BJ (cell line): ENCODE measurements around the gene C10orf53. TPM values are rescaled to one million over a fixed set of nuclear protein-coding genes. Genes with fewer than 3 reads are reported as not detected.

Experiments used
- CTCF ChIA-PET: fragments of 350-600 bp; formaldehyde crosslinking; extraction: SDS; loops from one replicate; lab custom pipeline; 2021; ENCODE audit warnings: antibody characterized with exemption, inconsistent platforms; lab: Yijun Ruan, JAX
- POLR2A ChIA-PET: fragments of 300-600 bp; sonication (Branson Sonifier 250); formaldehyde crosslinking; extraction: SDS; loops from one replicate; lab custom pipeline; 2021; ENCODE audit warnings: antibody characterized with exemption; lab: Charles Lee
- DNase-seq: peaks from one replicate; pipeline ENCODE4 v3.0.0-alpha.2; 2011; ENCODE audit warnings: low read depth
- H3K27me3 ChIP-seq: 2 replicates; pipeline ENCODE4 v1.6.0; 2011; ENCODE audit warnings: low read length; ENCODE audit not compliant: control insufficient read depth, insufficient read depth
- H3K36me3 ChIP-seq: 2 replicates; pipeline ENCODE4 v1.5.1; 2011; ENCODE audit warnings: low read length; ENCODE audit not compliant: control insufficient read depth, insufficient read depth
- H3K4me3 ChIP-seq: 2 replicates; pipeline ENCODE4 v1.5.1; 2011; ENCODE audit warnings: low read depth, mild to moderate bottlenecking, control low read depth, low read length
- polyA plus RNA-seq: library from polyadenylated mRNA; depleted of rRNA; stranded (reverse); fragments of >200 nt; gene quantifications from 2 replicates; pipeline ENCODE4 v1.2.3, GENCODE V29; 2011
- TF ChIP-seq, protein P1 (sequence below): IDR thresholded peaks from 2 replicates; pipeline ENCODE4 v1.5.1; 2011; ENCODE audit warnings: low read depth, mild to moderate bottlenecking, control low read depth, inconsistent platforms, low read length, moderate library complexity; ENCODE audit not compliant: insufficient read depth

C10orf53 gene
- polyA plus RNA-seq, 1 experiment, result not detected

DNA sequence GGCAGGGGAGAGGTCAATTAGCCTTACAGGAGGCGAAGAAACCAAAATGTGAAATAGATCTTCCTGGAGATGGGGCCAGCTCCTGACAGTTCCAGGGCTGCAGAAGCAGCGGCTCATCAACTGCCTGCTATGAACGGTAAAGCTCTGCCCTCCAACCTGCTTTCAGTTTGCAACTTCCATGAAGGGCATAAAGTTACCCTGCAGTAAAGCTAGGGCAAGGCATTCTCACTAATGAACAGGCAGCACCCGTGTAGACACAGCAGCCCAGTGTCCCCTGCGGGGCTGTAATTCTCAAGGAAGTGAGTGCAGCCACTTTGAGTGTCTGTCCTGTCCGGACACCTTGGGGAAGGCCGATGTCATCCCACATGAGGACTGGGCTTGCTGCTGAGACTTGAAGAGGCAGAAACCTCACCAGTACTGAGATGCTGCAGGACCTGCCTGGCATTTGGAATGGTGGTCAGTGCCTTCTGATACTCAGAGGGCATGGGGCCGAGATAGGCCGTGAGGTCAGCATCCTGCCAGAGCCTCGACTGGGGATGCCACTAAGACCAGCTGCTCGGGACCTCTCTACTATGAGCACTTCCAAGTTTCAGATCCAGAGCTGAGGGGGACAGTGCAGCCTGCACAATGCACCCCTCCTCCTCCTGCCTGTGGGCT, 26.1 kb upstream of the C10orf53 start:
- H3K36me3 ChIP-seq, result no peaks in the 10 kb centered on the region
- no peak overlapping the region for H3K4me3 ChIP-seq
- no peak for DNase-seq
- TF ChIP-seq, protein P1, sequence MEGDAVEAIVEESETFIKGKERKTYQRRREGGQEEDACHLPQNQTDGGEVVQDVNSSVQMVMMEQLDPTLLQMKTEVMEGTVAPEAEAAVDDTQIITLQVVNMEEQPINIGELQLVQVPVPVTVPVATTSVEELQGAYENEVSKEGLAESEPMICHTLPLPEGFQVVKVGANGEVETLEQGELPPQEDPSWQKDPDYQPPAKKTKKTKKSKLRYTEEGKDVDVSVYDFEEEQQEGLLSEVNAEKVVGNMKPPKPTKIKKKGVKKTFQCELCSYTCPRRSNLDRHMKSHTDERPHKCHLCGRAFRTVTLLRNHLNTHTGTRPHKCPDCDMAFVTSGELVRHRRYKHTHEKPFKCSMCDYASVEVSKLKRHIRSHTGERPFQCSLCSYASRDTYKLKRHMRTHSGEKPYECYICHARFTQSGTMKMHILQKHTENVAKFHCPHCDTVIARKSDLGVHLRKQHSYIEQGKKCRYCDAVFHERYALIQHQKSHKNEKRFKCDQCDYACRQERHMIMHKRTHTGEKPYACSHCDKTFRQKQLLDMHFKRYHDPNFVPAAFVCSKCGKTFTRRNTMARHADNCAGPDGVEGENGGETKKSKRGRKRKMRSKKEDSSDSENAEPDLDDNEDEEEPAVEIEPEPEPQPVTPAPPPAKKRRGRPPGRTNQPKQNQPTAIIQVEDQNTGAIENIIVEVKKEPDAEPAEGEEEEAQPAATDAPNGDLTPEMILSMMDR, result no peak
- peaks cover 11% of the 10 kb centered on the region for H3K27me3 ChIP-seq
- POLR2A ChIA-PET, result no interaction called here
- CTCF ChIA-PET, result no interaction called here

DNA sequence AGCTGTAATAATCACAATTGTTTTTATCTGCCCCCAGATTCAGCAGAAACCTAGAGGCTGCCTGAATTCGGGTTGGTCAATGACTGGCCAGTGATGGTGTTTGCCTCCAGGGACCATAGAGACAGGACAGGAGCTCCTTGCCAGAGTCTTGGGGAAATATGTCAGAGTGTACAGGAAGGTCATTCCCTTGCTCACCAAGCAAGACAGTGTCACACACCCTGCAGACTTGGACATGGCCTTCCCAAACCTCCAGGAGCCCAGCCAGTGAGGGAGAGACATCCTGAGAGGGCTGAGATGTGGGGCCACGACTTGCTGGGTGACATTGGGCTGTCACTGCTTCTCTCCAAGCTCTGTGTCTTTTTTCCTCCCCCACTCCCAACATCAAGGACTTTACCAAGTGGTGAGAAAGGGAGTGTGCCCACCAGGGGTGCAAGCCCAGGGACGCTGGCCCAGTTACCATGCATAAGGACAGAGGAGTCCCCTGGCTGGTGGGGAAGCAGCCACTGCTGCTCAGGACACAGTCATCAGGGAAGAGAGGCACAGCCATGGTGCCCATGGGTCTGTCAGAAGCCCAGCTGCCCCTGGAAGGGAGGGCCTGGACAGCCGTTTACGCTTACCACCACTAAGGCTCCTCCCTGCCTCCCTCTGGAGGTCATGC, 25.3 kb upstream of the C10orf53 start:
- Histone ChIP-seq H3K27me3 (peaks cover 7% of the 10 kb centered on the region), H3K36me3 (no peaks in the 10 kb centered on the region), H3K4me3 (no peak overlapping the region)
- TF ChIP-seq, protein P1, result no peak
- no peak for DNase-seq
- ChIA-PET CTCF (no interaction called here), POLR2A (no interaction called here)

DNA sequence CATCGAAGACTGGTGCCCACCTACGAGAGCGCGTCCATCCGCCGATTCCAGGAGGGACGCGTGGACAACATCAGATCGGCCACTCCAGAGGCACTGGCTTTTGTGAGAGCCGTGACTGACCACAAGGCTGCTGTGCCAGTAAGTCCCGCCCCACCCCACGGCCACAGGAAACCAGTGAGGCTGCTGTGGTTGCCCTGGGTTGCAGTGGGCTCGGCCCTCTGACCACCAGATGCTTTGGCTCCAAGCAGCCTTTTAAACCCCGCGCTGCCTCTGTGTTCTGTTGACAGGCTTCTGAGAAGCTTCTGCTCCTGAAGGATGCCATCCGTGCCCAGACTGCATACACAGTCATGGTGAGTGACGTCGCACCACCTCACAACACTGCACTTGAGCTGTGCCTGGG, 24.4 kb upstream of the C10orf53 start:
- H3K27me3 ChIP-seq, result peaks cover 5% of the 10 kb centered on the region
- ChIA-PET CTCF (no interaction called here), POLR2A (no interaction called here)
- TF ChIP-seq, protein P1, result no peak
- H3K4me3 ChIP-seq, result no peak overlapping the region
- H3K36me3 ChIP-seq, result no peaks in the 10 kb centered on the region
- no peak for DNase-seq

DNA sequence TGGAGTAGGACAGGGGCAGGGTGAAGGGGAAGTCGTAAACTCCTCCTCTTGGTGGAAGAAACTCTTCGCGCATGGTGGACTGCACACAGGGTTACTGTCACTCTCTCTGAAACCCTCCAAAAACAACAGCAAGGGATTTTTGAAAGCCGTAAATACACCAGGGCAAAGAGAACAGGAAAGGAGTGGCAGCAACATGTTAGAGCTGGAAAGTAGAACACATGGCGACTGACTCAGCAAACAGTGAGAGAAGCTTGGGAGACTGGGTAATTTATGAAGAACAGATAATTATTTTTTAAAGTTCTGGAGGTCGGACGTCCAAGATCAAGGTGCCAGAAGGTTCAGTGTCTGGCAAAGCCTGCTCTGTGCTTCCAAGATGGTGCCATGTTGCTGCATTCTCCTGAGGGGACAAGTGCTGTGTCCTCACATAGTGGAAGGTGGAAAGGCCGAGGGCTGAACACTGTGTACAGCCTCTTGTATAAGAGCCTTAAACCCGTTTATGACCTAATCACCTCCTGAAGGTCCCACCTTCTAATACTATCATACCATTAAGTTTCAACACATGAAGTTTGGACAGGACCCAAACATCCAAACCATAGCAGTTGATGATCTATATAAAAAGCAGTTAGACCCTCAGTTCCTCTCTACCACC, 22.5 kb upstream of the C10orf53 start:
- ChIA-PET POLR2A (no interaction called here), CTCF (interaction anchor here (0.8 kb wide), 1 partner anchor 64 kb away, joined by 3 read pairs; no protein-coding TSS in a partner anchor)
- Histone ChIP-seq H3K4me3 (no peak overlapping the region), H3K36me3 (no peaks in the 10 kb centered on the region), H3K27me3 (peaks cover 3% of the 10 kb centered on the region; the same call in 1 of the 2 replicates)
- no peak for DNase-seq
- TF ChIP-seq, protein P1, result no peak

DNA sequence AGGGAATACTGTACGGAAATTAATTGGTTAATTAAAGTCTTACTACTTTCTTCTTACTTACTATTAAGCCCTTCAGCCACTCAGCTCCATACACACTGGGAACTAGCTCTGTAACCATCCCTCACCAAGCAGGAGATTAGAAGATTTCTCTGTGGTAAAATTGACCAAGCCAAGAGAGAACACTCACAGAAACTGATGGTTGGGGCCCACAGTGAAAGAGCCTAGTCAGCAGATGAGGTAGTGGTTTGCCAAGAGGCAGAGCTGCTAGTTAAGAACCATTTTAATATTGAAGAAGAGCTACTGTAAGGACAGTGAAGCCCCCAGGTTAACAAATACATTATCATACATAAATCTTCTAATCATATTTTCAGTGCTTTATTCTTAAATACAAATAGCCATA, 21.8 kb upstream of the C10orf53 start:
- TF ChIP-seq, protein P1, result no peak
- Histone ChIP-seq H3K36me3 (no peaks in the 10 kb centered on the region), H3K27me3 (peaks cover 3% of the 10 kb centered on the region; the same call in 1 of the 2 replicates), H3K4me3 (no peak overlapping the region)
- DNase-seq, result no peak
- ChIA-PET POLR2A (no interaction called here), CTCF (interaction anchor here (0.8 kb wide), 1 partner anchor 65 kb away, joined by 3 read pairs; no protein-coding TSS in a partner anchor)
